ENCODE results near the gene YJU2. TPM values are rescaled to one million over a fixed set of nuclear protein-coding genes. Genes with fewer than 3 reads are reported as not detected.

Gene YJU2
- 10 to 100 TPM in 1 of 2 donors, 1 to 10 TPM in 1; 9.2 to 12.7 TPM for total RNA-seq
- polyA plus RNA-seq = 10 to 100 TPM in 1 of 2 donors, 1 to 10 TPM in 1; 6.5 to 11.4 TPM

GRCh38 chr19:4246767-4247593 is at the start of gene YJU2:
TSS of gene YJU2 (plus strand) at chr19:4247080. CDS start at chr19:4247147, 67 bp downstream.
- H3K27ac ChIP-seq (ENCODE audit: low read depth in 1 of 2, low read length in 2 of 2) = peak within 1 kb of the TSS; percentile 92 to 98
- TF ChIP-seq HNF4G (IDR thresholded peaks at IDR 0.05) = no peak
- TF ChIP-seq SP1 (IDR thresholded peaks at IDR 0.05) = peak; percentile 99
- TF ChIP-seq JUND (IDR thresholded peaks at IDR 0.05) = peak; percentile 27 to 46
- TF ChIP-seq RXRA (IDR thresholded peaks at IDR 0.05) = peak; percentile 7 to 31
- TF ChIP-seq GABPA (IDR thresholded peaks at IDR 0.05 in 1 of 2, conservative IDR thresholded peaks at IDR 0.05 in 1 of 2) = peak; percentile 99
- TF ChIP-seq FOXA1 (IDR thresholded peaks at IDR 0.05) = no peak
- TF ChIP-seq MAX (IDR thresholded peaks at IDR 0.05) = peak; percentile 61
- peak; percentile 60 for TF ChIP-seq NR2F2 (IDR thresholded peaks at IDR 0.05)
- peak; percentile 54 for TF ChIP-seq YY1 (IDR thresholded peaks at IDR 0.05)
- TF ChIP-seq EGR1 (IDR thresholded peaks at IDR 0.05; ENCODE audit: low read depth in 2 of 2) = peak; percentile 39 to 59
- no peak for TF ChIP-seq FOXA2 (IDR thresholded peaks at IDR 0.05)
- TF ChIP-seq, protein P1, sequence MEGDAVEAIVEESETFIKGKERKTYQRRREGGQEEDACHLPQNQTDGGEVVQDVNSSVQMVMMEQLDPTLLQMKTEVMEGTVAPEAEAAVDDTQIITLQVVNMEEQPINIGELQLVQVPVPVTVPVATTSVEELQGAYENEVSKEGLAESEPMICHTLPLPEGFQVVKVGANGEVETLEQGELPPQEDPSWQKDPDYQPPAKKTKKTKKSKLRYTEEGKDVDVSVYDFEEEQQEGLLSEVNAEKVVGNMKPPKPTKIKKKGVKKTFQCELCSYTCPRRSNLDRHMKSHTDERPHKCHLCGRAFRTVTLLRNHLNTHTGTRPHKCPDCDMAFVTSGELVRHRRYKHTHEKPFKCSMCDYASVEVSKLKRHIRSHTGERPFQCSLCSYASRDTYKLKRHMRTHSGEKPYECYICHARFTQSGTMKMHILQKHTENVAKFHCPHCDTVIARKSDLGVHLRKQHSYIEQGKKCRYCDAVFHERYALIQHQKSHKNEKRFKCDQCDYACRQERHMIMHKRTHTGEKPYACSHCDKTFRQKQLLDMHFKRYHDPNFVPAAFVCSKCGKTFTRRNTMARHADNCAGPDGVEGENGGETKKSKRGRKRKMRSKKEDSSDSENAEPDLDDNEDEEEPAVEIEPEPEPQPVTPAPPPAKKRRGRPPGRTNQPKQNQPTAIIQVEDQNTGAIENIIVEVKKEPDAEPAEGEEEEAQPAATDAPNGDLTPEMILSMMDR (IDR thresholded peaks at IDR 0.05; ENCODE audit: low read depth, low read length, missing input control) = peak; percentile 28
- TF ChIP-seq ATF3 (IDR thresholded peaks at IDR 0.05) = peak; percentile 4
- peak; percentile 36 to 63 for TF ChIP-seq RAD21 (IDR thresholded peaks at IDR 0.05)
- TF ChIP-seq REST (IDR thresholded peaks at IDR 0.05) = peak; percentile 34
- TF ChIP-seq TAF1 (conservative IDR thresholded peaks at IDR 0.05) = peak; percentile 69
- peak; percentile 5 to 20 for TF ChIP-seq HNF4A (conservative IDR thresholded peaks at IDR 0.05)
- TF ChIP-seq, protein P2, sequence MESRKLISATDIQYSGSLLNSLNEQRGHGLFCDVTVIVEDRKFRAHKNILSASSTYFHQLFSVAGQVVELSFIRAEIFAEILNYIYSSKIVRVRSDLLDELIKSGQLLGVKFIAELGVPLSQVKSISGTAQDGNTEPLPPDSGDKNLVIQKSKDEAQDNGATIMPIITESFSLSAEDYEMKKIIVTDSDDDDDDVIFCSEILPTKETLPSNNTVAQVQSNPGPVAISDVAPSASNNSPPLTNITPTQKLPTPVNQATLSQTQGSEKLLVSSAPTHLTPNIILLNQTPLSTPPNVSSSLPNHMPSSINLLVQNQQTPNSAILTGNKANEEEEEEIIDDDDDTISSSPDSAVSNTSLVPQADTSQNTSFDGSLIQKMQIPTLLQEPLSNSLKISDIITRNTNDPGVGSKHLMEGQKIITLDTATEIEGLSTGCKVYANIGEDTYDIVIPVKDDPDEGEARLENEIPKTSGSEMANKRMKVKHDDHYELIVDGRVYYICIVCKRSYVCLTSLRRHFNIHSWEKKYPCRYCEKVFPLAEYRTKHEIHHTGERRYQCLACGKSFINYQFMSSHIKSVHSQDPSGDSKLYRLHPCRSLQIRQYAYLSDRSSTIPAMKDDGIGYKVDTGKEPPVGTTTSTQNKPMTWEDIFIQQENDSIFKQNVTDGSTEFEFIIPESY (IDR thresholded peaks at IDR 0.05) = peak; percentile 96
- H3K9me3 ChIP-seq (ENCODE audit: control insufficient read depth in 4 of 4, low read length in 3 of 4) = peaks cover 0 to 1% (median under 1%) of the 10 kb centered on the region in 4 donors
- H3K4me3 ChIP-seq (ENCODE audit: low read depth in 1 of 3, low read length in 3 of 3) = peak within 1 kb of the TSS; percentile 46 to 98 (median 90)
- peak; percentile 95 for DNase-seq (ENCODE audit: low spot score)
- H3K27me3 ChIP-seq (ENCODE audit: control insufficient read depth in 4 of 4, insufficient read depth in 4 of 4, low read length in 3 of 4) = no peaks in the 10 kb centered on the region
- H3K9ac ChIP-seq (ENCODE audit: low read depth in 1 of 2, low read length in 2 of 2) = peak within 1 kb of the TSS; percentile 48 to 100
- H3K4me1 ChIP-seq (ENCODE audit: control insufficient read depth in 4 of 4, insufficient read depth in 4 of 4, low read length in 3 of 4) = peaks cover 0 to 15% (median 10%) of the 10 kb centered on the region in 4 donors
- under 1% methylated on average over 45 of the region's 45 CpGs for WGBS
- peaks cover 4 to 29% (median 18%) of the 10 kb centered on the region in 4 donors for H3K36me3 ChIP-seq (ENCODE audit: control insufficient read depth in 4 of 4, insufficient read depth in 3 of 4, low read depth in 1 of 4, low read length in 3 of 4)

Measured in liver (tissue), 9 donors.